OCI-LY1 (cell line): ENCODE measurements around the gene ATP8A2.

Experiments
- EZH2 ChIP-seq: fragments of 200-600 bp; sonication (generic), shearing (Covaris generic); IDR thresholded peaks from 2 replicates; pipeline ENCODE4 v1.8.0; 2017; ENCODE audit warnings: borderline replicate concordance, mixed run types, mild to moderate bottlenecking, antibody characterized with exemption, low read length, moderate library complexity, mixed read lengths
- TF ChIP-seq, protein P1 (sequence below): fragments of 200-600 bp; sonication (generic), shearing (Covaris generic); IDR thresholded peaks from 2 replicates; pipeline ENCODE4 v1.5.1; 2017; ENCODE audit warnings: mild to moderate bottlenecking, antibody characterized with exemption, low read length, moderate library complexity, mixed read lengths

DNA sequence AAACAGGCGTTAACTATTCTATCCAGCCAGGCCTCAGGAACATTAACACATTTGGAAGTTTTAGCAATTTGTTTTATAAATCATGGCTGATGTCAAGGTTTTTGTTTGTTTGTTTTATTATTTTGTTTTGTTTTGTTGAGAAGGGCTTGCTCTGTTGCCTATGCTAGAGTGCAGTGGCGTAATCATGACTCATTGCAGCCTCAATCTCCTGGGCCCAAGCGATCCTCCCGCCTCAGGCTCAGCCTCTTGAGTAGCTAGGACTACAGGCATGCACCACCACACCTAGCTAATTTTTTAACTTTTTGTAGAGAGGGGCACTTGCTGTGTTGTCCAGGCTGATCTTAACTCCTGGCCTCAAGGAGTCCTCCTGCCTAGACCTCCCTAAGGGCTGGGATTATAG, 42.1 kb upstream of the ATP8A2 start:
- TF ChIP-seq, protein P1, sequence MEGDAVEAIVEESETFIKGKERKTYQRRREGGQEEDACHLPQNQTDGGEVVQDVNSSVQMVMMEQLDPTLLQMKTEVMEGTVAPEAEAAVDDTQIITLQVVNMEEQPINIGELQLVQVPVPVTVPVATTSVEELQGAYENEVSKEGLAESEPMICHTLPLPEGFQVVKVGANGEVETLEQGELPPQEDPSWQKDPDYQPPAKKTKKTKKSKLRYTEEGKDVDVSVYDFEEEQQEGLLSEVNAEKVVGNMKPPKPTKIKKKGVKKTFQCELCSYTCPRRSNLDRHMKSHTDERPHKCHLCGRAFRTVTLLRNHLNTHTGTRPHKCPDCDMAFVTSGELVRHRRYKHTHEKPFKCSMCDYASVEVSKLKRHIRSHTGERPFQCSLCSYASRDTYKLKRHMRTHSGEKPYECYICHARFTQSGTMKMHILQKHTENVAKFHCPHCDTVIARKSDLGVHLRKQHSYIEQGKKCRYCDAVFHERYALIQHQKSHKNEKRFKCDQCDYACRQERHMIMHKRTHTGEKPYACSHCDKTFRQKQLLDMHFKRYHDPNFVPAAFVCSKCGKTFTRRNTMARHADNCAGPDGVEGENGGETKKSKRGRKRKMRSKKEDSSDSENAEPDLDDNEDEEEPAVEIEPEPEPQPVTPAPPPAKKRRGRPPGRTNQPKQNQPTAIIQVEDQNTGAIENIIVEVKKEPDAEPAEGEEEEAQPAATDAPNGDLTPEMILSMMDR: no peak
- TF ChIP-seq EZH2: no peak
